K562 (cell line): Measurements from ENCODE around the gene CRYBG1. TPM values are rescaled to one million over a fixed set of nuclear protein-coding genes. Genes with fewer than 3 reads are reported as not detected.

Experiments used
- ATAC-seq: fragments of 200-7000 bp; cut with Tn5 transposase; 3 replicates; pipeline ENCODE4 v1.9.1; 2020; ENCODE audit warnings: moderate library complexity
- BruUV-seq: library from RNA; stranded (reverse); fragments of 400-500 nt; replicated peaks from 2 replicates; lab custom pipeline; 2021; lab: Mats Ljungman, UMichigan
- CTCF ChIA-PET: fragments of 300-600 bp; formaldehyde crosslinking; extraction: SDS; loops from one replicate; lab custom pipeline; 2021; ENCODE audit warnings: low intra/inter-chr PET ratio; lab: Yijun Ruan, JAX
- POLR2A ChIA-PET: fragments of 300-600, 350-650 bp; sonication (Branson Sonifier 250); formaldehyde crosslinking; extraction: SDS; loops from one replicate; lab custom pipeline; 2021; ENCODE audit warnings: antibody characterized with exemption, inconsistent platforms; lab: Yijun Ruan, JAX
- DNase-seq, 4 experiments: peaks; one replicate each; pipeline versions ENCODE4 v3.0.0 to v3.0.0-alpha.2; 2011 to 2018; ENCODE audit warnings: low spot score in 3 of 4, mixed read lengths in 3 of 4; ENCODE audit errors: extremely low read depth in 1 of 4
- FAIRE-seq: peaks from 2 replicates; lab custom pipeline; 2011; peaks lifted over from hg19 to GRCh38; lab: Jason Lieb, UNC
- H2AFZ ChIP-seq: 2 replicates; pipeline ENCODE4 v1.6.0; 2011; ENCODE audit warnings: low read depth, low read length, control low read depth, inconsistent platforms
- H3K27ac ChIP-seq: fragments of 200-600 bp; 3 replicates; pipeline ENCODE4 v1.8.0; 2011; ENCODE audit warnings: low read depth, mild to moderate bottlenecking, control low read depth, inconsistent platforms, low read length, moderate library complexity, mixed read lengths; ENCODE audit errors: extremely low read depth
- H3K27me3 ChIP-seq, 2 experiments: fragments of 300-600 bp in 1 of 2; 2 replicates in 1 of 2; 3 replicates in 1 of 2; pipeline versions ENCODE4 v1.6.0 to v1.8.0; 2011; ENCODE audit warnings: inconsistent platforms in 2 of 2, low read length in 2 of 2, mild to moderate bottlenecking in 1 of 2, mixed read lengths in 1 of 2, moderate library complexity in 1 of 2; ENCODE audit not compliant: control insufficient read depth in 2 of 2, insufficient read depth in 2 of 2
- H3K36me3 ChIP-seq: fragments of 300-600 bp; 3 replicates; pipeline ENCODE4 v1.8.0; 2011; ENCODE audit warnings: mild to moderate bottlenecking, low read length, inconsistent platforms; ENCODE audit not compliant: control insufficient read depth, insufficient read depth
- H3K4me1 ChIP-seq, 2 experiments: fragments of 200-600 bp in 1 of 2; replicated peaks in 1 of 2; 2 replicates in 1 of 2; 3 replicates in 1 of 2; pipeline versions ENCODE4 v1.5.1 to v1.8.0; 2011; ENCODE audit warnings: inconsistent platforms in 2 of 2, low read length in 2 of 2, mild to moderate bottlenecking in 1 of 2, mixed read lengths in 1 of 2, moderate library complexity in 1 of 2; ENCODE audit not compliant: control insufficient read depth in 2 of 2, insufficient read depth in 2 of 2
- H3K4me2 ChIP-seq: 2 replicates; pipeline ENCODE4 v1.6.1; 2011; ENCODE audit warnings: low read length, control low read depth, inconsistent platforms, mixed read lengths; ENCODE audit not compliant: insufficient read depth
- H3K4me3 ChIP-seq: fragments of 200-600 bp; sonication (generic), shearing (Covaris generic); 2 replicates; pipeline ENCODE4 v1.5.1; 2016; ENCODE audit warnings: control low read depth, inconsistent platforms
- H3K79me2 ChIP-seq: fragments of 200-600 bp; 3 replicates; pipeline ENCODE4 v1.8.0; 2011; ENCODE audit warnings: low read length, inconsistent platforms; ENCODE audit not compliant: control insufficient read depth, insufficient read depth
- H3K9ac ChIP-seq, 2 experiments: 2 replicates each; pipeline versions ENCODE4 v1.6.0 to v1.6.1; 2011; ENCODE audit warnings: low read depth in 2 of 2, low read length in 2 of 2, control low read depth in 1 of 2, inconsistent platforms in 1 of 2, mild to moderate bottlenecking in 1 of 2, mixed read lengths in 1 of 2; ENCODE audit not compliant: insufficient read depth in 1 of 2
- H3K9me1 ChIP-seq: one replicate; pipeline ENCODE4 v1.6.0; 2011; ENCODE audit warnings: inconsistent platforms, mild to moderate bottlenecking, low read length, moderate library complexity; ENCODE audit not compliant: control insufficient read depth, insufficient read depth
- H3K9me3 ChIP-seq: replicated peaks from 2 replicates; pipeline ENCODE4 v1.5.1; 2011; ENCODE audit warnings: low read depth, low read length, inconsistent platforms; ENCODE audit not compliant: control insufficient read depth, insufficient read depth
- H4K20me1 ChIP-seq: replicated peaks from 2 replicates; pipeline ENCODE4 v1.6.1; 2011; ENCODE audit warnings: low read length, inconsistent platforms, mixed read lengths; ENCODE audit not compliant: control insufficient read depth, insufficient read depth
- ATF2 ChIP-seq: sonication (generic); formaldehyde crosslinking; IDR thresholded peaks from 2 replicates; pipeline ENCODE4 v1.8.1; 2022; ENCODE audit warnings: missing genetic modification reagents
- DPF2 ChIP-seq: fragments of 450-650 bp; IDR thresholded peaks from 2 replicates; pipeline ENCODE4 v1.6.1; 2016
- NEUROD1 ChIP-seq: fragments of 150-350 bp; IDR thresholded peaks from 2 replicates; pipeline ENCODE4 v1.6.1; 2014; ENCODE audit warnings: borderline replicate concordance, low read length, low read depth; ENCODE audit not compliant: partially characterized antibody
- SIX5 ChIP-seq, 2 experiments: IDR thresholded peaks; 2 replicates each; pipeline ENCODE4 v1.6.1; 2011; ENCODE audit warnings: low read length in 2 of 2, borderline replicate concordance in 1 of 2, low read depth in 1 of 2, mild to moderate bottlenecking in 1 of 2, moderate library complexity in 1 of 2; ENCODE audit not compliant: insufficient read depth in 1 of 2
- TCF7 ChIP-seq: sonication (generic); IDR thresholded peaks from 2 replicates; pipeline ENCODE4 v1.6.1; 2016; ENCODE audit warnings: antibody characterized with exemption, borderline replicate concordance
- TOE1 ChIP-seq, 2 experiments: fragments of 450-650 bp in 1 of 2; sonication (generic) in 1 of 2; formaldehyde crosslinking in 1 of 2; IDR thresholded peaks; 2 replicates each; pipeline versions ENCODE4 v1.7.1 to v1.8.0; 2016 to 2022; ENCODE audit warnings: borderline replicate concordance in 2 of 2, mild to moderate bottlenecking in 2 of 2, antibody characterized with exemption in 1 of 2, inconsistent platforms in 1 of 2, low read depth in 1 of 2, missing genetic modification reagents in 1 of 2, moderate library complexity in 1 of 2
- TRIM28 ChIP-seq: fragments of 450-650 bp; IDR thresholded peaks from 2 replicates; pipeline ENCODE4 v1.6.1; 2017
- ZBTB34 ChIP-seq: fragments of 250-450 bp; sonication (Bioruptor Pico); IDR thresholded peaks from 2 replicates; pipeline ENCODE4 v1.8.0; 2021; ENCODE audit warnings: mild to moderate bottlenecking, moderate library complexity
- WGBS: fragments of 100-300 bp; shearing (Covaris generic); methylation state at CpG from one replicate; pipeline ENCODE4 v1.1.6; 2016; ENCODE audit warnings: low coverage, mixed read lengths; ENCODE audit not compliant: insufficient coverage; ENCODE audit errors: missing lambda C conversion rate; 5-methylcytosine and 5-hydroxymethylcytosine counted together
- in situ Hi-C: fragments of 300-500 bp; cut with MboI; formaldehyde crosslinking; loops from 4 replicates; pipeline ENCODE4 v1.15.0; 2018; ENCODE audit warnings: inconsistent platforms, mixed read lengths
- intact Hi-C: fragments of 100-400 bp; cut with micrococcal nuclease; formaldehyde crosslinking; loops from 2 replicates; pipeline ENCODE4 v1.14.2; 2022
- polyA plus RNA-seq, 8 experiments: library from polyadenylated mRNA; depleted of rRNA in 4 of 8; stranded (reverse) in 5 of 8; unstranded in 3 of 8; fragments of >200 nt; fragmentation: Nextera tagmentation in 2 of 8; fragmentation: Illumina TruSeq in 1 of 8; extraction: Ambion mirVana in 2 of 8; extraction: Trizol in 1 of 8; gene quantifications; 2 replicates each; pipeline versions ENCODE4 v1.2.1 to v1.2.3, GENCODE V29; 2011 to 2014; ENCODE audit warnings: inconsistent platforms in 1 of 8, missing spikeins in 1 of 8
- total RNA-seq, 7 experiments: library from RNA; depleted of rRNA in 6 of 7; stranded (reverse); fragments of >200 nt in 6 of 7; fragmentation: Illumina TruSeq in 2 of 7; extraction: Trizol in 2 of 7; gene quantifications; 2 replicates each; pipeline versions ENCODE4 v1.2.1 to v1.2.3, GENCODE V29; 2011 to 2021; ENCODE audit warnings: low replicate concordance in 1 of 7
- TF ChIP-seq, protein P1 (sequence below): fragments of 250-450 bp; sonication (Bioruptor Pico); IDR thresholded peaks from 2 replicates; pipeline ENCODE4 v1.4.0; 2020; ENCODE audit warnings: mild to moderate bottlenecking, moderate library complexity, borderline replicate concordance

The CRYBG1 gene
- total and polyA plus RNA-seq, 9 of the 15 experiments (the other 6 are each of a cell fraction or from before 2014, with no cell fraction given): 0.07 to 0.47 (median 0.11) TPM

- no peak overlapping the region for H3K4me2 ChIP-seq
- ChIA-PET POLR2A (no interaction called here), CTCF (interaction anchor here (0.7 to 5.7 kb wide), 6 partner anchors 30 to 552 kb away, joined by 3 to 61 read pairs (median 18); no protein-coding TSS in a partner anchor)
- H3K27ac ChIP-seq: no peak overlapping the region
- H3K36me3 ChIP-seq: no peaks in the 10 kb centered on the region
- no peak for ATAC-seq
- no TSS peak for BruUV-seq
- H3K9me3 ChIP-seq: no peaks in the 10 kb centered on the region
- H3K9ac ChIP-seq: no peak overlapping the region
- no peak for FAIRE-seq
- H3K27me3 ChIP-seq: peaks cover 0 to 10% of the 10 kb centered on the region in 2 experiments; a peak in 4 of 5 replicates
- in situ Hi-C loops: loop anchor here (5.0 kb wide), 2 partner anchors 120 to 535 kb away; no protein-coding TSS in a partner anchor
- no peak for TF ChIP-seq TCF7
- no peak for TF ChIP-seq ATF2 (CRISPR knock-in tag)
- no peak for TF ChIP-seq DPF2
- TF ChIP-seq, protein P1, sequence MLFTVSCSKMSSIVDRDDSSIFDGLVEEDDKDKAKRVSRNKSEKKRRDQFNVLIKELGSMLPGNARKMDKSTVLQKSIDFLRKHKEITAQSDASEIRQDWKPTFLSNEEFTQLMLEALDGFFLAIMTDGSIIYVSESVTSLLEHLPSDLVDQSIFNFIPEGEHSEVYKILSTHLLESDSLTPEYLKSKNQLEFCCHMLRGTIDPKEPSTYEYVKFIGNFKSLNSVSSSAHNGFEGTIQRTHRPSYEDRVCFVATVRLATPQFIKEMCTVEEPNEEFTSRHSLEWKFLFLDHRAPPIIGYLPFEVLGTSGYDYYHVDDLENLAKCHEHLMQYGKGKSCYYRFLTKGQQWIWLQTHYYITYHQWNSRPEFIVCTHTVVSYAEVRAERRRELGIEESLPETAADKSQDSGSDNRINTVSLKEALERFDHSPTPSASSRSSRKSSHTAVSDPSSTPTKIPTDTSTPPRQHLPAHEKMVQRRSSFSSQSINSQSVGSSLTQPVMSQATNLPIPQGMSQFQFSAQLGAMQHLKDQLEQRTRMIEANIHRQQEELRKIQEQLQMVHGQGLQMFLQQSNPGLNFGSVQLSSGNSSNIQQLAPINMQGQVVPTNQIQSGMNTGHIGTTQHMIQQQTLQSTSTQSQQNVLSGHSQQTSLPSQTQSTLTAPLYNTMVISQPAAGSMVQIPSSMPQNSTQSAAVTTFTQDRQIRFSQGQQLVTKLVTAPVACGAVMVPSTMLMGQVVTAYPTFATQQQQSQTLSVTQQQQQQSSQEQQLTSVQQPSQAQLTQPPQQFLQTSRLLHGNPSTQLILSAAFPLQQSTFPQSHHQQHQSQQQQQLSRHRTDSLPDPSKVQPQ (CRISPR knock-in tag): no peak
- no peak for TF ChIP-seq TRIM28
- no peak for TF ChIP-seq ZBTB34 (CRISPR knock-in tag)
- no peak for TF ChIP-seq SIX5 (IDR thresholded peaks at IDR 0.05; ENCODE audit: borderline replicate concordance in 1 of 2, insufficient read depth in 1 of 2, low read depth in 1 of 2, low read length in 2 of 2)
- no peak for TF ChIP-seq NEUROD1
- TF ChIP-seq TOE1 (IDR thresholded peaks at IDR 0.05; ENCODE audit: borderline replicate concordance): no peak
- TF ChIP-seq TOE1 (CRISPR knock-in tag; IDR thresholded peaks at IDR 0.05; ENCODE audit: borderline replicate concordance, low read depth): no peak
- H3K4me3 ChIP-seq: no peak overlapping the region
- no peaks in the 10 kb centered on the region for H3K9me1 ChIP-seq
- WGBS: 5% methylated on average over 2 of the region's 2 CpGs
- intact Hi-C loops: loop anchor here (5.0 to 10.0 kb wide), 2 partner anchors 352 to 550 kb away; no protein-coding TSS in a partner anchor
- no peaks in the 10 kb centered on the region for H4K20me1 ChIP-seq
- no peak overlapping the region for H2AFZ ChIP-seq
- no peaks in the 10 kb centered on the region for H3K79me2 ChIP-seq
- no peak for DNase-seq
- no peaks in the 10 kb centered on the region for H3K4me1 ChIP-seq
Observed at GRCh38 chr6:106446983-106447382, 86.5 kb downstream of the CRYBG1 start.
